GM20431 (cell line): Measurements from ENCODE around the gene RNF166.

ENCODE experiments used
- in situ Hi-C: fragments of 300-500 bp; cut with MseI, MboI; formaldehyde crosslinking; loops from one replicate; pipeline ENCODE4 v1.15.0; 2020; ENCODE audit warnings: low sequenced_read_pairs; ENCODE audit not compliant: unreplicated experiment

Gene RNF166

DNA sequence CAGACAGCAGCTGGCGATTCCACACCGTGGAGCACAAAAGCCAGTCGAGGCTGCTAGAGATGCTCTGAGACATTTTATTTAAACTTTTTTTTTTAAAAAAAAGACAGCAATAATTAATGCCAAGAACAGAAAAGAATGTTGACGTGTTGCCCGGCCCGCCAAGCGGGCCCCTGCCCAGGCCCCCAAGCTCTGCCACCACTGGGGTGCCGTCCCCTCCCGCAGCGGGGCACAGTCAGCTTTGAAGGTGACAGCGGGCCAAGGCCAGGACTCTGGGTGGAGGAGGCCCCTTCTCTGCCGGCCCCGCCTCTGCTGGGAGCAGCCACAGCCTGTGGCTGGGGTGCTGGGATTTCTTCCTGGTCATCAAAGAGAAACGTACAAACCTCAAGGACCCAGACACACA, 9.8 kb downstream of the RNF166 start:
- in situ Hi-C loops: no loop called here

DNA sequence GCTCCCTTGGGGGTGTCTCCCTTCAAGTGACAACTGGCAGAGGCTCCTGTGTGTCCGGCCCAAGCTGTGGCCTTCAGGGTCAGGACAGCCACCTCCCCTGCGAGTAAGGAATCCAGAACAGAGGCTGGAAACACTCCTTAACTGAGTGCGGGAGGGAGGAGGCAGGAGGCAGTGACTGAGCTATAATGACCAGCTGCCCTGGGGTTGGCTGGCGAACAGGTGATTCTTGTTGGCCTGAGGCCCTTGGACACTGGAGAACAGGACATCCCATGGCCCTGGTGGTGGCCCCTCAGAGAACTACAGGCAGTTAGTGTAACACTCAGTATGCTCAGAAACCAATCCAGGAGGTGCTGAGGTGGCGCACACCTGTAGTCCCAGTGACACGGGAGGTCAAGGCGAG, 10.5 kb downstream of the RNF166 start:
- in situ Hi-C loops: no loop called here

- in situ Hi-C loops: no loop called here
Observed at GRCh38 chr16:88695218-88695617, 11.0 kb downstream of the RNF166 start.

DNA sequence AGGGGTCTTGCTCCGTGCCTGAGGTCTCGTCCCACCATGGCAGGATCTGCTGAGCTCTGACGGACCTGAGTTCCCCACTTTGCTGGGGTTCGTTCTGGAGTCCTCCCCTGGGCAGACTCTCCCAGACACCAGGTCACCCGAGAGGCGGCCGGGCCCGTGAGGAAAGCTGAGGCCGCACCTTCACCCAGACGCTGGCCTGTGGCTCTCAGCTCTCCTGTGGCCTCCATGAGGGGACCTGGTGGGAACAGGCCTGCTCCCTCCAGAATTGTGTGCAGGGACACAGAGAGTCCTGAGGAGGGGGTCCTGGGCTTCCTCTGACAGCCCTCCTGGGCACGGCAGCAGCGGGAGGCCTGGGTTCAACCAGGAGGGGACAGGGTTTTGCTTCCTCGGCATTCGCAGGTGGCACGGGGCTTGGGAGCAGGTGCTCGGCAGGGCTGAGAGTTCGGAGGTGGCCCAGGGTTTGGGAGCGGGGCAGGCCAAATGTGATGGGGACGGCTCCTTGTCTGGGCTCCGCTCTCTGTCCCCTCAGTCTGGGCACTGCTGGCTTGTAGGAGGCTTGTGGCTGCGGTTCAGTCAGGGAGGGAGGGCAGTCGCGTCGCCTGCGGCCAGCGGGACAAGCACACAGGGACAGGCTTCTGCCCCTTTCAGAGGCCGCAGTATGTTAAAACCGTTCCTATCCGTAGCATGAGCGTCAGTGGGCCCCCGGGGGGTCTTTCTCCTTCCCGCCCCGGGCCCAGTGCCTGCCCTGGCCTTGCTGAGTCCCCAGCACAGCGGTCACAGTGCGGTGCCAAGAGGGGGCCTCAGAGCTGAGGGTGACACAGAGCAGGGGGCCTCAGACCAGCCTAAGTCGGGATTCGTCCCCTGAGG, 11.8 kb downstream of the RNF166 start:
- in situ Hi-C loops: no loop called here

- in situ Hi-C loops: no loop called here
Observed at GRCh38 chr16:88693420-88694177, 12.6 kb downstream of the RNF166 start.

GRCh38 chr16:88692861-88693260, 13.3 kb downstream of the RNF166 start:
- in situ Hi-C loops: no loop called here

GRCh38 chr16:88691924-88692560, 14.2 kb downstream of the RNF166 start:
- in situ Hi-C loops: no loop called here

DNA sequence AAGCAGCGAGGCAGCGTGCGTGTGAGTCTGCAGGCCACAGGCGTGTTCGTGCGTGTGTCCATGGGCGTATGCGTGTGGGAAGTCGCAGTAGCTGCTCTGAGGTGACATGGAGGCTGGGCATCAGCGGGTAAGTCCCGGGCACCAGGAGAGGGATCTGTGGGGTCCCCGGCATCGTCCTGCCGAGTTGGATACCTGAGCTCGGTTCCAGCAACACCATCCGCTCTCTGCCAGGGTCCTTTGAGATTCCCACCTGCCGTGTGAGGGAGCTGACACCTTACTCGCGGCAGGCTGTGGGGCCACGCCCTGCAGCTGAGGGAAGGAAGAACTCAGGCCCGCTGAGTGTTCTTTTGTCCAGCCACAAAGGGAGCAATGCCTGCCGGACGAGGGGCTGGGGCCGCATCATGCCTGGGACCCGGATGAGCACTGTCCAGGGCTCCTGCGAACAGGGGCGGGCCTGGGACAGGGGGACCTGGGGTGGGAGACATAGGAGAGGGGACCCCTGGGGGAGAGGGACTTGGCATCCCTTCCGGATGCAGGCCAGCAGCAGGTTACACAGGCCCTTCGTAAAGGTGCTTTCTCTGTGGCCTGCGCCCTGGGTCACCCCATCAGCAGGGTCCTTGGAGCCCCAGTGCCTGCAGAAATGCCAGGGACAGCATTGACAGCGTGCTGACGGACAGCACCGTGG, 14.9 kb downstream of the RNF166 start:
- in situ Hi-C loops: no loop called here

GRCh38 chr16:88690341-88691128, 15.7 kb downstream of the RNF166 start:
- in situ Hi-C loops: no loop called here

GRCh38 chr16:88688013-88688778, 18.0 kb downstream of the RNF166 start:
- in situ Hi-C loops: no loop called here

DNA sequence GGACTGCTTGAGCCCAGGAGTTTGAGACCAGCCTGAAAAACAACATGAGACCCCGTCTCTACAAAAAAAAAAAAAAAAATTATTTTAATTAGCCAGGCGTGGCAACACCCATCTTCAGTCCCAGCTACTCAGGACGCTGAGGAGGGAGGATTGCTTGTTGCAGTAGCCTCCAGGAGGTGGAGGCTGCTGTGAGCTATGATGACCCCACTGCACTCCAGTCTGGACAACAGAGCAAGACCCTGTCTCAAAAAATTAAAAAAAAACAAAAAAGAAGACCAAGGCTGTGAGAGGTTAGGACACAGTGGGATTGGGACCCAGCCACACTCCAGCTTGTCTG, 18.6 kb downstream of the RNF166 start:
- in situ Hi-C loops: no loop called here

DNA sequence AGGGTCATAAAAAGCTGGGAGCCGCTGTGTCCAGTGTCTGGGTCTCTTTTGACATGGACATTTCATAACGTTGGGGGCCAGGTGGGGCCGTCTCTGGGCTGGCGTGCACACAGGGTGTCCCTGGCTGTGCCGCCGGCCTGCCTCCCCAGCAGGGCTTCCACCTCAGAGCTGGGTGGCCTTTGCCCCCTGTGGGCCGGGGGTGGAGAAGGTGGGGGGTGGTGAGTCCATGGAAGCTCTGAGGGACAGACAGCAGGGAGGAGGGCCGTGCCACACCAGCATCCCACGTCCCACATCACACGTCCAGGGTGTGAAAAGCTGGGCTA, 19.0 kb downstream of the RNF166 start:
- in situ Hi-C loops: no loop called here

DNA sequence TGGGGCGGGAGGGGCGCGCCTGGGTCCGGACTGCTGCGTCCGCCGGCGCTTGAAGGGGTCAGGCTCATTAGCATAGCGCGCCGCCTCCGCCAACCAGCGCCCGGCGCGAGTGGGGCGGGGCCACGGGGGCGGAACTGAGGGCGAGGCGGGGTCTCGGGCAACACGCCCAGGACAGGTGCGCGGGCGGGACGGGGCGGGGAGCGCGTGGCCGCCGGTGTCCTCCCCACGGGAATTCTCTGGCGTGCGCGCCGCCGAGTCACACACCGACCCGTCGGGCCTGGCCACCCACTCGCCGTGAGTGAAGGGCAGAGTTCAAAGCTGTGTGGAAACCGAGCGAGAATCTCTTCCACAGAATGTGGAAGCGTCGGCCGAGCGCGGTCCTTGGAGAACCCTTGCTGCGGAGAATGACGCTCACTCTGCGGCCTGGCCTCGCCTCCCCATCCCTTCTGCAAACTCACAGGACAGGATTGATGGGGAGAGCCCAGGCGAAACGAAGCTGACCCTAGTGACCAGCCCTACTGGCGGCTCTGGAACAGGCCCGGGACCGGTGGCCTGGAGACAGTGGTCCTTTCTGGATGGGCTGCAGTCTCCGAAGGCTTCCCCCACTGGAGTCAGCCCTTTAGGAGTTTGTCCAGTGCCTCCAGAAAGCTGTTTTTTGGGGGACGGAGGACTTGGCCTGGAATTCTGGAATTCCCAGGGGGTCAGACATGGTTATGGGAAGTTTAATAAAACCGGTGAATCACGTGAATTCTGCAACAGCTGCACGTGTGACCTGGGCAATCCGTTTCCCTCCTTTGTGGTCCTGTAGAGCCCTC, 19.6 kb downstream of the RNF166 start, which contains the start of gene SNAI3:
Gene SNAI3 (minus strand): TSS at position 69 of the 815 bp plus-strand sequence. CDS start 101 bp downstream, outside the sequence.
- in situ Hi-C loops: no loop called here

- in situ Hi-C loops: no loop called here
Observed at GRCh38 chr16:88686062-88686438, 20.2 kb downstream of the RNF166 start.

GRCh38 chr16:88685156-88686061, 20.8 kb downstream of the RNF166 start:
- in situ Hi-C loops: no loop called here

DNA sequence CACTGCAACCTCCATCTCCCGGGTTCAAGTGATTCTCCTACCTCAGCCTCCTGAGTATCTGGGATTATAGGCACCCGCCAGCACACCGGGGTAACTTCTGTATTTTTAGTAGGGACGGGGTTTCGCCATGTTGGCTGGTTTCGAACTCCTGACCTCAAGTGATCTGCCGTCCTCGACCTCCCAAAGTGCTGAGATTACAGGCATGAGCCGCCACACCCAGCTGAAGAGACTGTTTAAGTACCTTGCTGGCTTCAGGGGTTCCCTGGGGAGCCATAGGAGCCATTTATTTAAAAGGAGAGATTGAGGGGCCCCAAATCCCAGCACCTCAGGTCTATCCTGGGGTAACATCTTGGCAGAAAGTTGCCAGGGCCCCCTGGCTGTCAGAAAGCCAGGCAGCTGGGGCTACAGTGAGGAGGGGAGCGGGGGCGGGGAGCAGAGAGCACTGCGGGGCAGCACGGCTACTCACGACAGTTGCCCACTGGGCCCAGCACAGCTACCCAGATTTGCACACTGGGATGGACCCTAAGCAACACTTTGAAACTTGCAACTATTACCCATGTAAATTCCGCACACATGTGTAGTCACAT, 21.5 kb downstream of the RNF166 start:
- in situ Hi-C loops: no loop called here
